Activated CD8-positive, alpha-beta memory T cell treated with anti-CD3 and anti-CD28 coated beads for 48 hours (primary cell): ENCODE measurements around the gene KDM3B.
A peak's percentile ranks its signal among the peaks of the same experiment; 100 is the strongest.
"Not testable (repeated sequence)": the region's sequence is repeated elsewhere in the genome, so short reads cannot be mapped to it uniquely, and the experiment has no call there.

Experiments used
- DNase-seq, 3 experiments: peaks; one replicate each; pipeline ENCODE4 v3.0.0-alpha.2; 2020; ENCODE audit warnings: low read depth in 2 of 3, low spot score in 2 of 3

KDM3B gene

DNA sequence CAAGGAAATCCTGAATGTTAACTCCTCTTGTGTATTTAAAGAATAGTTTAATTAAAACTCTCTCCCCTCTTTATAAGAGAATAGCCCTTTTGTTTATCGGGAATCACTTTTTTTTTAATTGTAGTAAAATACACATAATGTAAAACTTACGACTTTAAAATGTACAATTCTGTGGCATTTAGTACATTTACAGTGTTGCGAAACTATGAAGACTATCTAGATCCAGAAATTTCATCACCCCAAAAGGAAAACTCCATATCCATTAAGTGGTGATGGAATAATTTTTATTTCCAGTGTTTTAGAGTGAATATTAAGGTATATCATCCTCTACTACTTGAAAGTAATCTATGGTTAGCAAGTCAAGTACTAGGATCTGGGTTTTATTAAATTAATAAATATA is 36.8 kb downstream of the KDM3B start:
- DNase-seq: no peak

DNA sequence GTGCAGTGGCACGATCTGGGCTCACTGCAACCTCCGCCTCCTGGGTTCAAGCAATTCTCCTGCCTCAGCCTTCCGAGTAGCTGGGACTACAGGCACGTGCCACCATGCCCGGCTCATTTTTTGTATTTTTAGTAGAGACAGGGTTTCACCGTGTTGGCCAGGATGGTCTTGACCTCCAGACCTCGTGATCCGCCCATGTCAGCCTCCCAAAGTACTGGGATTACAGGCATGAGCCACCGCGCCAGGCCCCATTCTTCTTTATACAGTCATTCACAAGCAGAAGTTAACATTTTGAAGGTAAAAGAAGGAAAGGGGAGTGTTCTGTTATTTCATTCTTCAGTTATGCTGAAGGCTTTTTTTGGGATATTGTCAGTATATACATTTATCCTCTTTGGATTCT is 37.4 kb downstream of the KDM3B start:
- DNase-seq: not testable (repeated sequence)

DNA sequence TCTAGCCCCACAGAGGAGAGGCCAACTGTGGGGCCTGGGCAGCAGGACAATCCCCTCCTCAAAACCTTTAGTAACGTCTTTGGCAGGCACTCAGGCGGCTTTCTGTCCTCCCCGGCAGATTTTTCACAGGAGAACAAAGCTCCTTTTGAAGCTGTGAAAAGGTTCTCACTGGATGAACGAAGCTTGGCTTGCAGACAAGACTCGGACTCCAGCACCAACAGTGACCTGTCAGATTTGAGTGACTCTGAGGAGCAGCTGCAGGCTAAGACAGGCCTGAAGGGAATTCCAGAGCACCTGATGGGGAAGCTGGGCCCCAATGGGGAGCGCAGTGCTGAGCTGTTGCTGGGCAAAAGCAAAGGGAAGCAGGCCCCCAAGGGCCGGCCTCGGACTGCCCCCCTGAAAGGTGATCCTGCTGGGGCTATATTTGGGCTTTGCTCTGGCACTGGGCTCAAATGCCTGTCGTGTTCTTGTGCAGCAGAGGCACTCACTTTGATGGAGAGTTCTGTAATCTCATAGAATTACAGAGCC is 39.4 kb downstream of the KDM3B start:
- no peak for DNase-seq

DNA sequence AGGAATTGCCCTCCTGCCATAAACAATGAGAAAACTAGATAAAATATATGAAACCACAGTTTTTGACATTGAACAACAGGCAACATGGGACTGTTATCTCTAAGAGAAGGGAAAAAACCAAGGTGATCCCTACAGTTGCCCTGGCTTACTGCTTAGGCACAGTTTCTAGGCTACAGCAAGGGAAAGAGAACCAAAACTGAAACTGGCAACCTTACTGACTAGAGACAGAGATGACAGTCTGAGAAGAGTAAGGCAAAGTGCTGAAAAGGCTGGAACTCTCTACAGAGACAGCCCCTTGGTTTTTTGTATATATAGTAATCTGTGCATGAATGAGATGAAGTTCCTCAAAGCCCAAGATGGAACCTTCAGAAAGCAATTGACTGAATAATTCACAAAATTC is 50.2 kb downstream of the KDM3B start:
- no peak for DNase-seq

DNA sequence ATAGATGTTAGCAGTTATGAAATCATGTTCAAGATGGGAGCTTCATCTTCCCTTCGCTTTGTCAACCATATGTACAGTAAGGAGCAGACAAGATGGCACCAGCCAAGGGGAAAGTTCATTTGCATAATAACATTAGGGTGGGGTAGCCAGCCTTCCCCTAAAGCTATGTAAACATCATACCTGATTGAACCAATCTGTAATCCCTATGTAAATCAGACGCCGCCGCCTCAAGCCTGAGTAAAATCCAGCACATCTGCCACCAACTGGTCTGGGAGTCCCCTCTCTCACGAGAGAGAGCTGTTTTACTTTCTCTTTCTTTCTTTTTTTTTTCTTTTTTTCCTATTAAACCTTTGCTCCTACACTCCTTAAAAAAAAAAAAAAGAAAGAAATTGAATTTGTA is 55.5 kb downstream of the KDM3B start:
- DNase-seq: no peak

DNA sequence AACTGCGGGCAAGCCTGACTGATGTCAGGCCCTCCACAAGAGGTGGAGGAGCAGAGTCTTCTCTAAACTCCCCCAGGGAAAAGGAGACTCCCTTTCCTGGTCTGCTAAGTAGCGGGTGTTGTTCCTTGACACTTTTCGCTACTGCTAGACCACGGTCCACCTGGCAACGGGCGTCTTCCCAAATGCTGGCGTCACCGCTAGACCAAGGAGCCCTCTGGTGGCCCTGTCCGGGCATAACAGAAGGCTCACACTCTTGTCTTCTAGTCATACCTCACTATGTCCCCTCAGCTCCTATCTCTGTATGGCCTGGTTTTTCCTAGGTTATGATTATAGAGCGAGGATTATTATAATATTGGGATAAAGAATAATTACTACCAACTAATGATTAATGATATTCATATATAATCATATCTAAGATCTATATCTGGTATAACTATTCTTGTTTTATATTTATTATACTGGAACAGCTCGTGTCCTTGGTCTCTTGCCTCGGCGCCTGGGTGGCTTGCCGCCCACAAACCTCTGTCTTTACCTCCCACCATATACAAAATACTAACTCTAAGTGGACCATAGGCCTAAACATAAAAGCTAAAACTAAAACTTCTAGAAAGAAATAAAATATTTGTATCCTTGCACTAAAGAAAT is 58.6 kb downstream of the KDM3B start:
- not testable (repeated sequence) for DNase-seq

DNA sequence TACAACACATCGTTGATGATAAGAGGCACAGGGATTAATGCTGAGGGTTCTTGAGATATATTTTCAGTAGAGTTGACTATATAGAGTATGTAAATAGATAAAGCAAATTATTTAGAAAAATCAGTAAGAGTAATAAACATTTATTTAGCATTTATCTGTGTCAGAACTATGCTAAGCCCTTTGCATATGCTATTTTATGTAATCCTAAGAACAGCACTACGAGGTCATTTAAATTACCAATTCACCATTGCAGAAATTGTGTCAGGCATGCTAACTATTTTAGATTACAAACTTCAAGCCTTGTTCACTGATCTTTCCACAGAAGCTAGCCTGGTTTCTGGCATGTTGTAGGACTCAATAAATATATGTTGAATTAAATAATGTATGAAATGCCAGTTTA is 66.0 kb downstream of the KDM3B start:
- DNase-seq: no peak

DNA sequence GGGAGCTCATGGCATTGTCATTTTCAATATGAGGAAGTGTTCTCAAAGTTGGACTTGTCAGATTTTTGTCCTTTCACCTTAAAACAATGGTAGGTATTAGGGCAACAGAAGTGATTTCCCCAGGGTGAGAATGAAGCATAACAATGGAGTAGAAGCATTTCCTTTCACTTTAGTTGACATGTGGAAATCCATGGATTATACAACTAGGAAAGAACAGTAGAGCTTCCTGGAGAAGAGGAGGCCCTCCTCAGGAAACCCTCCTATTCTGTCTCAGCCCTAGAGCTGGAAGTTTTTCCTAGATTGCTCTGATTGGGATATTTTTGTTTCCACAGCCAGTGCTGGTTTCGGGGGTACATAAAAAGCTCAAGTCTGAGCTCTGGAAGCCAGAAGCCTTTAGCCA is 72.6 kb downstream of the KDM3B start:
- no peak for DNase-seq

DNA sequence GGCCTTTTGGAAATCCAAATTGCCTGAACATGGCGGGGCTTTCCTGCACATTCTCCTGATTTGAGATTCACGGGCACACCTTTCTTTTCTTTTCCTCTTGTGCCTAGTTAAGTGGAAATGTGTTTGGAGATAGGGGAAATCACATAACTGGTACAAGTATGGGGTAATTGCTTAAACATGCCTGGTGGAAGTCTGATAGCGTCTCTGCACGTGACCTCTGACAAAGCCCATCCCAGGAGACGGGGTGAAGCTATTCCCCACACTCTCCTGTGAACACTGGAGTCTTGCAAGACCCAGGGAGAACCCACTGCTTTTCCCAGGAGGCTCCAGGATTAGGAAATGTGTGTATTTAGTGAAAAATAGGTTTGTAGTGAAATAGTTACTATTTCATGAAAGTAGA is 83.5 kb downstream of the KDM3B start:
- DNase-seq: no peak

DNA sequence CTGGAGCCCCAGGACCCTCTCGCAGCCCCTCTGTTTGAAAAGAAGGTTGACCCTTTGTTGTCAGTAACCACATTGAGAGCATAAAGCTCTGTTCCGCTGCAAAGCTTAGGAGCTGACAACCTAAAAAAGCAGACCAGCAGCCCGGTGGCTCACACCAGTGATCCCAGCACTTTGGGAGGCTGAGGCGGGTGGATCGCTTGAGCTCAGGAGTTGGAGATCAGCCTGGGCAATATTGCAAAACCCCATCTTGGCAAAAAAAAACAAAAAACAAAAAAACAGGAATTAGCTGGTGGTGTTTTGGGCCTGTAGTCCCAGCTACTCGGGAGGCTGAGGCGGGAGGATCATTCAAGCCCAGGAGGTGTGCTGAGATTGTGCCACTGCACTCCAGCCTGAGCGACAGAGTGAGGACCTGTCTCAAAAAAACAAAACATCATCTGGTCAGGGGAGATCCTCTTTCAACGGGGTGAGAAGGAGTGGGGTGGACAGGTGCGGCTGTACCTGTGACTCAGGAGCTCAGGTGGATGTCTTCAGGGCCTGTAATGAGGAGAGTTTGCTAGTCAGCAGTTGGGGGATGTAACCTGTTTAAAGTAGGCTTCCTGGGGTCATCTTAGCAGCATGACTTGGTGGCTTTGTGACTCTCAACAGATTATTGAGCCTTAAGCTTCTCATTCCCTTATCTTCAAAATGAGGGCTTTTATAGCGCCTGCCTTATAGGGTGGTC is 85.7 kb downstream of the KDM3B start:
- no peak for DNase-seq

DNA sequence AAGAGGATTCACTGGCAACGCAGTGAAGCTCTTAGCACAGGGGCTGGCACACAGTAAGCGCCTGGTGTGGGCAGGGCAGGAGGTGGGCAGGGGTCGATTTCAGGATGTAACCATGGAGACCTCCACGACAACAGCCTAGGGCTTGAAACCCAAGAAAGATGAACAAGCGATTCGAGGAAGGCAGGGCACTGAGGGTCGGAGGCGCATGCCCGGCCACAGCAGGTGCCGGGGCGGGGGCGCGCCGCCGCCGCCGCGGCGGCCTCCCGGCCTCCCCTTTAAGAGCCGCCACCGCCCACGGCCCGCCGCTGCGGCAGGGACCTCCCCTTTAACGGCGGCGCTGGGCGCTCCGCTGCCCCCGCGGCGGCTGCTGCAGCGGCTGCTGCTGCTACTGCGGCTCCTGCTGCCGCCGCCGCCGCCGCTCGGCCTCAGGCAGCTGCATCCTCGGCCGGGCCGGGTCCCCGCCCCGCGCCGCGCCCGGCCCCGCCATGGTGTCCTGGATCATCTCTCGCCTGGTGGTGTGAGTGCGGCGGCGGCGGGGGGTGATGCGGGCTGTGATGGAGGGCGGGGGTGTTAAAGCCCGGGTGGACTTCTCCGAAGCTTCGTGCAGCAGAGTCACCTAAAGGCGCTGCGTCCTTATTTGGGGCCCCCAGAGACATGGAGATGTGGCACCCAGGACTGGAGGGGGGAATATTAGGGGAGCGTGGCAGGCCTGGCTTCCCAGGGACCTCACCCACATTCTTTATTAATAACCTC is 86.4 kb downstream of the KDM3B start, which contains the start of gene REEP2:
Gene REEP2, plus strand, starts transcription at position 334 of the 753 bp plus-strand sequence. Its CDS starts 152 bp downstream, at position 486.
- DNase-seq: peak in 2 of 3 experiments; percentile 36 to 49

DNA sequence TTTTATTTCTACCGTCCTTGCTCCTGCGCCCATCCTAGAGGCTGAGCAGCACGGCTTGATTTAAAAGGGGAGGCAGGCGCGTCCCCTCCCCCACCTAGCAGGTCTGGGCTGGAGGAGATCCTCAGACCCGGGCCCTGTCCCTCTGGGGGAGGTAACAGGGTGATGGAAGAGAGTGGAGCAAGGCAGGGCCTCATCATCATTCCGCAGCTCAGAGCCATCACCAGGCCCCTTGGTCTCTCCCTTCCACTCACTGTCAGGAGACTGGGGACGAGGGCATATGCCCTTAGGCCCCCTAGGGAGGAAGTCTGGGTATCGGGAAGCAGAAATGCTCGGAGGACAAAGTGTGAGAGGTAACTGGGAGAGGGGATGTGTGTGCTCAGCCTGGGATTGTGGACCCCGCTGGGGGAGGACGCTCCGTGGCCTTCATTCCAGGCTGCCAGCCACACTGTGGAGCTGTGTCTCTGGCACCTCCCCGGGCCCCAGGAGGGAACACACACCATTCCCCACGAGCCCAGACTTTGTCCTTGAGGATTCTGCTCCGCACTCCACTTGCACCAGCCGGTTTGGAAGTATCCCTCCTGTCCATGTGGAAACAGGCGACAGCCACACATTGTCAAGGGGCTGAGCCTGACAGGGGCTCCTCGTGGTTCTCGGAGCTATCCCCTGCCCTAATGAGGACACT is 87.1 kb downstream of the KDM3B start:
- DNase-seq: no peak

DNA sequence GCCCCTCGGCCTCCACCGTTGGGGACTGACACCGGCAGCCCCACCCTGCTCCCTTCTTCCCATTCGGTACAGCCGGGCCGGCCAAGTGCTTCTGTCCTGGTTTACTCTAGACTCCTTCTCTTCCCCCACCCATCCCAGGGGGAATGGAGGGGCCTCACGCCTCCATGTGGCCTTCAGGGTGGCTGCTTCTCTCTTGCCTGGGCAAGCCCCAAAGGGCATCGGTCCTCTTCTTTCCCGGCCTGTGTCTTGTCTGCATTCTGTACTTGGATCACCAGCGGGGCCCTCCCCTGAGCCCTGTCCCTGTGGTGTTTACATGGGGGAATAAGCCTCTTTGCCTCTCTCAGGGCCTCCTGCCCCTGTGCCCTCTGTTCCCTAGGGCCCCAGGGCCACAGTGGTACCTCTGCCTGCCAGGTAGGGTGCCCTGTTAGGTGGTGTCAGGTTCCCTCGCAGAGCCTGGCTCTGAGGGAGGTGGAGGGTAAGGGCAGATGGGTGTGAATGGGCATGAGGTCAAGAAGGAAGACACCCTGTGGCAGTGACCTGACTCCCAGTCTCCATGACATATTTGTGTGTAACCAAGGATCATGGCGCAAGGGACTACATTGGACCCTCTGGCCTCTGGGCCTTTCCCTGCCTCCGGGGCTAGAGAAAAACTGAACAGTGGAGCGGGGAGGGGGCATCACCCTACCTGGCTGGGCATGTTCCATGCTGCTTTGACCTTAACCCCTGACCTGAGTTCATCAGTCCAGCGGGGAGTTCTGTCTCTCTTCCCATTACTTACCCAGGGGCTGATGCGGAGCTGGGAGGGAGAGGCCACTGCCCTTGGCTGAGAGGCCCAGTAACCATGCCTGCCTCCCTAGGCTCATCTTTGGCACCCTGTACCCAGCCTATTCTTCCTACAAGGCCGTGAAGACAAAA is 87.9 kb downstream of the KDM3B start:
- no peak for DNase-seq

DNA sequence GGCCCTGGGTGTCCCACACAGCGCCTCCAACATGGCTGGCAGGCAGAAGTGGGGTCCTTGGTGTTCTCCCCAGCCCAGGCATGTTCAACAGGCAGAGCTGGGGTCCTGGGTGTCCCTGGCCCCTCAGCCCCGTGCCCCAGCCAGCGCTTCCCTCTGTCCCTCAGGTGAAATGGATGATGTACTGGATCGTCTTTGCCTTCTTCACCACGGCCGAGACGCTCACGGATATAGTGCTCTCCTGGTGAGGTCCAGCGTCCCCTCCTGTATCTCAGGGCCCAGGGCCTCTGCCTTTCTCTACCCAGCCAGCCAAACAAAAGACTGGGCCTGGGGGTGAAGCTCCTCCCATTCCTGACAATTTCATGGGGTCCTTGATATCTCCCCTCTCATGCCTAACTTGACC is 88.7 kb downstream of the KDM3B start:
- no peak for DNase-seq

DNA sequence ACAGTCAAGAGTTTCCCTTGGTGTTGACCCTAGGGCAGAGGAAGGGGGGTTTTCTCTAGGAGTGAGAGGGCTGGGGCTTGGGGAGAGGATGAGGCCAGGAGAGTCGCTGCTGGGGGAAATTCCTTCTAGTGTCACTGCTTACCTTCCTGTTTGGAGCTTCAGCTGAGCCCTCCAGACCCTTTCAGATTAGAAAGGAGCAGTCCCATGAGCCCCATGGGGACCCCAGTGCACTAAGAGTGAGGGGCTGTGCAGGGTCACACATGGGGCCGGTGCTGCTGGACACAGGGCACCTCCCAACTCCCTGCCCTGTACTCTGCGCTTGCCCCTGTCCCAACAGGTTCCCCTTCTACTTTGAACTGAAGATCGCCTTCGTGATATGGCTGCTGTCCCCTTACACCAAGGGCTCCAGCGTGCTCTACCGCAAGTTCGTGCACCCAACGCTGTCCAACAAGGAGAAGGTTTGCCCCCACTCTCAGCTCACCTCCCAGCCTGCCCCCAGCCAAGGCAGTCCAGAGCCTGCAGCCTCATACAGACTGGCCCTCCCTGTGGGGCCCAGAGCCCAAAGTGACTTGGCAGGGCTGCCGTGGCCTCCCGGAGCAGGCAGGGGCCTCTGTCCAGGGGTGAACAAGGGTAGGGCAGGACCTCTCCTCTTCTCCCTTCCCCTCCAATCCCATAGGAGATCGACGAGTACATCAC is 91.7 kb downstream of the KDM3B start:
- no peak for DNase-seq

DNA sequence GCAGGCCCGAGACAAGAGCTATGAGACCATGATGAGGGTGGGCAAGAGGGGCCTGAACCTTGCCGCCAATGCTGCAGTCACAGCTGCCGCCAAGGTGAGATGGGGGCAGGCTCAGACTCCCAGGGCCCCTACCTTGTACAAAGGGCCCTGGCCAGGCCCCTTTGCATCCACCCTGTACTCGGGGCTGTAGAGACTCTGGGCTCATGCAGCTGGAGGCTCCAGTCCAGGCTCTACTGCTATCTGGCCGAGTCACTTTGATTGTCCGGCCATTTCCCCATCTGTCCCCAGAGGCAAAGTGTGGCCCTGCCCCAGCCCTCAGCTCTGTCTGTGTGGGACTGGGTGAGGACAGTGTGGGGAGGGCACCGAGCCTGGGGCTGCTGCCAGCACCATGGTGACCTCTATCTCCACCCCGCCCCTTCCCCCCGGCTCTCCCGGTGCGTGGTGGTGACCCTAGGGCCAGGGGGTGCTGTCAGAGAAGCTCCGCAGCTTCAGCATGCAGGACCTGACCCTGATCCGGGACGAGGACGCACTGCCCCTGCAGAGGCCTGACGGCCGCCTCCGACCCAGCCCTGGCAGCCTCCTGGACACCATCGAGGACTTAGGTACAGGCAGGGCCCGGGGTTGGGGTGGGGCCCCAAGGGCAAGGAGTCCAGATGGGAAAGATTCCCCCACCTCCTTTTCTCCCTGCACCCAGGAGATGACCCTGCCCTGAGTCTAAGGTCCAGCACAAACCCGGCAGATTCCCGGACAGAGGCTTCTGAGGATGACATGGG is 92.5 kb downstream of the KDM3B start:
- no peak for DNase-seq

DNA sequence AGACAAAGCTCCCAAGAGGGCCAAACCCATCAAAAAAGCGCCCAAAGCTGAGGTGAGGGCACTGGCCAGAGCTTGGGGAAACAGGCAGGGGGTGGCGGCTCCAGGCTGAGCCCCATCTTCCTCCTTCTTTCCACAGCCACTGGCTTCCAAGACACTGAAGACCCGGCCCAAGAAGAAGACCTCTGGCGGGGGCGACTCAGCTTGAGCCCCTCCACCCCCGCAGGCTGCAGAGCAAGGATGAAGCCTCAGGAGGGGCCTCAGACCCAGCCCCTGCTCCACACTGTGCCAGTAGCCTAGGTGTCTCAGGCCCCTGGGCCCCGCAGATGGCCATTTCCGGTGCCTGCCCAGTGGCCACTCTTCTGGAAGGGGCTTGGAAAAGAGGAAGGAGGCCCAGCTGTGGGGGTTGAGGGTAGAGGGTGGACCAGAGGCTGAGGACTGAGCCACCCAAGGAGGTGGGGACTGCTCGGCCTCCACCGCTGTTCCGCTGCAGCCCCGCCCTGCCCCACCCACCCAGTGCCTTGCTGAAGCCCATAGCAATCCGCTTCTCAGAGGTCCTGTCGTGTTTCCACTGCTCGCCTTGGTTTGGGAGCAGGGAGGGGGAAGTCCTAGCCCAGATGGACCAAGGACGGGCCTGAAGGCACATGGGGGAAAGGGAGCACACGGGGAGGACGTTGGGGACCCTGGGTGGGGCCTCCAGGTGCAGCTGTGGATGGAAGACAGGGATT is 93.2 kb downstream of the KDM3B start:
- no peak for DNase-seq

DNA sequence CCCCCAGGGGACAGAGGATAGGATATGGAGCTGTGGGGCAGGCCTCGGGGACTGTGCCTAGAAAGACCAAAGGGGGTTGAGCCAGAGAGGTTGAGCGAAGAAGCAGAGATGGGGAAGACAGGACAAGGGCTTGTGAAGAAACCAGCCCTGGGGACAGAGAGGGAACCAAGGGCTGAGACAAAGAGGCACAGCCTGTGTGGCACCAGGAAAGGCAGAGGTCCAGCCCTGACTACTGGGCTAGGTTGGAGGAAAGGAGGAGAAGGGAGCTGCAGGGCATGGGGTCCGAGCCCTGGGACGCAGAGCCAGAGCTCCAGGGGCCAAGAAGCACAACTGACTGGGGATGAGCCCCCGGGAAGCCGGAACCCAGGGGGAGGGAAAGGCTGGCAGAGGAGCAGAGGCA is 95.6 kb downstream of the KDM3B start:
- DNase-seq: no peak
